GM12872 (cell line): ENCODE measurements around the gene PSMA5.

Experiments used
- CTCF ChIP-seq: IDR thresholded peaks from 3 replicates; pipeline ENCODE4 v1.5.1; 2011; ENCODE audit warnings: low read depth, mild to moderate bottlenecking, low read length, moderate library complexity; ENCODE audit not compliant: insufficient read depth

Gene PSMA5

GRCh38 chr1:109379907-109380306, 46.3 kb downstream of the PSMA5 start:
- no peak for TF ChIP-seq CTCF

GRCh38 chr1:109379422-109379821, 46.8 kb downstream of the PSMA5 start:
- no peak for TF ChIP-seq CTCF

- TF ChIP-seq CTCF, result no peak
Measured at GRCh38 chr1:109377698-109378097, 48.5 kb downstream of the PSMA5 start.

- TF ChIP-seq CTCF, result no peak
Measured at GRCh38 chr1:109373126-109373525, 53.1 kb downstream of the PSMA5 start.

GRCh38 chr1:109372281-109372680, 54.0 kb downstream of the PSMA5 start:
- TF ChIP-seq CTCF, result no peak

- no peak for TF ChIP-seq CTCF
Measured at GRCh38 chr1:109371341-109371739, 54.9 kb downstream of the PSMA5 start.

GRCh38 chr1:109370712-109371340, 55.4 kb downstream of the PSMA5 start:
- TF ChIP-seq CTCF, result no peak
